Fibroblast of the aortic adventitia (primary cell): ENCODE data around the gene IL36RN. TPM values are rescaled to one million over a fixed set of nuclear protein-coding genes. Genes with fewer than 3 reads are reported as not detected.

Source experiments
- DNase-seq: peaks from one replicate; pipeline ENCODE4 v3.0.0-alpha.2; 2010; ENCODE audit warnings: low read depth
- H3K4me3 ChIP-seq: 2 replicates; pipeline ENCODE4 v1.5.1; 2011; ENCODE audit warnings: low read depth, mild to moderate bottlenecking, control low read depth, low read length, moderate library complexity
- total RNA-seq: library from RNA; depleted of rRNA; stranded (reverse); fragments of >200 nt; gene quantifications from 2 replicates; pipeline ENCODE4 v1.2.3, GENCODE V29; 2012; ENCODE audit warnings: low replicate concordance
- TF ChIP-seq, protein P1 (sequence below): IDR thresholded peaks from 2 replicates; pipeline ENCODE4 v1.5.1; 2011; ENCODE audit warnings: mild to moderate bottlenecking, low read length, control low read depth, inconsistent platforms; ENCODE audit not compliant: insufficient read depth

The IL36RN gene
- not detected in 2 replicates for total RNA-seq

DNA sequence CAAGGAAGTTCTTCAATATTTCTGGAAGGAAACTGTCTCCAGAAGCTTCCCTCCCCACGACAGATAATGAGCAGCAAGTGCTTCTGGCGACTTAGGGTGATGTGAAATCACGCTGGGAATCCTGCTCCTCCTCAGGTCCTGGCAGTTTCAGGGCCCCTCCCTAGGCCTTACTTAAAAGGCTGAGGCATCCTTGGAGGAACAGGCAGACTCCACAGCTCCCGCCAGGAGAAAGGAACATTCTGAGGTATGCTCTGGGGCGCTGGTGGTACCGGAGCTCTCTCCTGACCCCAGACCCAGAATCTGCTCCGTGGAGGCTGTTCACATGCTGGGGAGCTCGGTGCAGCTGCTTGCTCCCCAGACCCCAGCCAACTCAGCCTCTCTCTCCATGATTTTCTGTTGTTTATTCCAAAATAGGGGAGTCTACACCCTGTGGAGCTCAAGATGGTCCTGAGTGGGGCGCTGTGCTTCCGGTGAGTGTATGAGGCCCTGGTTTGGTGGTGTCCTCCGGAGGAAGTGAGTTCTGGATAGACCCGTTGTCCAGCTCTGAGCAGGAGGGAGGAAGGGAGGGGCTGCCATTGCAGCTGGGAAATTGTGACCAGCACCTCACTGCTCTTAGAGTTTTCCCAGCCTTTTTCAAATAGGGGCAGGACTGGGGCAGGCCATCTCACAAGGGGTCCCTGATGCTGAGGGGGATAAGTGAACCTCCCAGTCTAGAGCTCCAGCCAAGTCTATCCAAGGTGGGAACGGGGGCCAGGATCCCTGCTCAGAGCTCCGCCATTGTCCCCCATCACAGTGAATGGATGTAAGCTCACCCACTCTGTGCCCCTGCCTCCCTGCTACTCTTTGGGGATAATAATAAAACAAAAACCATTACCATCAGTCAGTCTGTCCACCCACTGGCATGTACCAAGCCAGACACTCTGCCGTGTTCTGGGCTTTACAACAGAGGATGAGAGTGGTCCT, at the start of gene IL36RN:
Gene IL36RN, plus strand, starts transcription at position 201 of the 963 bp plus-strand sequence. Its CDS starts 241 bp downstream, at position 442.
- TF ChIP-seq, protein P1, sequence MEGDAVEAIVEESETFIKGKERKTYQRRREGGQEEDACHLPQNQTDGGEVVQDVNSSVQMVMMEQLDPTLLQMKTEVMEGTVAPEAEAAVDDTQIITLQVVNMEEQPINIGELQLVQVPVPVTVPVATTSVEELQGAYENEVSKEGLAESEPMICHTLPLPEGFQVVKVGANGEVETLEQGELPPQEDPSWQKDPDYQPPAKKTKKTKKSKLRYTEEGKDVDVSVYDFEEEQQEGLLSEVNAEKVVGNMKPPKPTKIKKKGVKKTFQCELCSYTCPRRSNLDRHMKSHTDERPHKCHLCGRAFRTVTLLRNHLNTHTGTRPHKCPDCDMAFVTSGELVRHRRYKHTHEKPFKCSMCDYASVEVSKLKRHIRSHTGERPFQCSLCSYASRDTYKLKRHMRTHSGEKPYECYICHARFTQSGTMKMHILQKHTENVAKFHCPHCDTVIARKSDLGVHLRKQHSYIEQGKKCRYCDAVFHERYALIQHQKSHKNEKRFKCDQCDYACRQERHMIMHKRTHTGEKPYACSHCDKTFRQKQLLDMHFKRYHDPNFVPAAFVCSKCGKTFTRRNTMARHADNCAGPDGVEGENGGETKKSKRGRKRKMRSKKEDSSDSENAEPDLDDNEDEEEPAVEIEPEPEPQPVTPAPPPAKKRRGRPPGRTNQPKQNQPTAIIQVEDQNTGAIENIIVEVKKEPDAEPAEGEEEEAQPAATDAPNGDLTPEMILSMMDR, result no peak
- no peak within 1 kb of the TSS for H3K4me3 ChIP-seq
- DNase-seq, result no peak

DNA sequence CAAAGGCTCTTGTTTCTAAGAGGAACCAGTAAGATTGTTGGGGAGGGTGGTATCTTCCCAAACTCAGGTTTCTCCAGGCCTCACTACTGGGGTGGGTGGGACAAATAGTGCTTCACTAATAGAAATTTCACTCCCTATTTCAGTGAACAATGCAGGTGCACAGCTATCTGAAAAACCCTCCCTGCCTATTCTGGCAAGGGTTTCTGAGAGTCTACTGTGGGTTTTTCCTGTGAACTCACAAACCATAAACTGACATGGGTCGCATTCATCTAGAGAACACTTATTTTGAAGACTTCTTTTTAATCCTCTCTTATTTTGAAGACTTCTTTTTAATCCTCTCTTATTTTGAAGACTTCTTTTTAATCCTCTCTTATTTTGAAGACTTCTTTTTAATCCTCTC, 49.4 kb upstream of the IL36RN start:
- H3K4me3 ChIP-seq, result no peak overlapping the region
- TF ChIP-seq, protein P1, result no peak
- no peak for DNase-seq

DNA sequence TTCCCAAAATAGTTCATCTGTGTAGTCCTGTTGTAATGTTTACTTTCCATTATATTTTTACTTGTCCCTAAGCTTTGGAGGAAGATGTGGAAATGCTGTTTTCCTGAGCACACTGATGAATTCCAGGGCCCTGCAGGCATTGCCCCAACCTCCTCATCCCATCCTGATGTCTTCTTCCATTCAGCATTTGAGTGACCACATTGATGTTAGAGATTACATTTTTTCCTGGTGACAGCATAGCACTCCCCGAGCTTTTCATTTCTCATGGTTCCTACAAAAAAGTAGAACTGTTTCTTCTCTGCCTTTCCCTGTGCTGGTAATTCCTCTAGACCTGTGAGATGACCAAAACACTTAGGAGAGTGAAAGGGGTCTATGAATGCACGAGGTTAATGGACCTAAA, 48.9 kb upstream of the IL36RN start:
- H3K4me3 ChIP-seq, result no peak overlapping the region
- TF ChIP-seq, protein P1, result no peak
- peak; percentile 58 for DNase-seq

DNA sequence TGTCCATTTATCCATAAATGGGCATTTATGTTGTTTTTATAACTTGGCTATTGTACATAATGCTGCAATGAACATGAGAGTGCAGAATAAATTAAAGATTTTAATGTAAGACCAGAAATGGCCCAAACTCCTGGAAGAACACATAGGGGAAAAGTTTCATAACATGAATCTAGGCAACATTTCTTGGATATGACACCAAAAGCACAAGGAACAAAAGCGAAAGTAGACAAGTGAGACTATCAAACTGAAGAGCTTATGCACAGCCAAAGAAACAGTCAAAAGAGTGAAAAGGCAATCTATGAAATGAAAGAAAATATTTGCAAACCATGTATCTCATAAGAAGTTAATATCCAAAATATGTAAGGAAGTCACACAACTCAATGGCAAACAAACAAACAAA, 47.9 kb upstream of the IL36RN start:
- TF ChIP-seq, protein P1, result no peak
- peak; percentile 7 for DNase-seq
- H3K4me3 ChIP-seq, result no peak overlapping the region

DNA sequence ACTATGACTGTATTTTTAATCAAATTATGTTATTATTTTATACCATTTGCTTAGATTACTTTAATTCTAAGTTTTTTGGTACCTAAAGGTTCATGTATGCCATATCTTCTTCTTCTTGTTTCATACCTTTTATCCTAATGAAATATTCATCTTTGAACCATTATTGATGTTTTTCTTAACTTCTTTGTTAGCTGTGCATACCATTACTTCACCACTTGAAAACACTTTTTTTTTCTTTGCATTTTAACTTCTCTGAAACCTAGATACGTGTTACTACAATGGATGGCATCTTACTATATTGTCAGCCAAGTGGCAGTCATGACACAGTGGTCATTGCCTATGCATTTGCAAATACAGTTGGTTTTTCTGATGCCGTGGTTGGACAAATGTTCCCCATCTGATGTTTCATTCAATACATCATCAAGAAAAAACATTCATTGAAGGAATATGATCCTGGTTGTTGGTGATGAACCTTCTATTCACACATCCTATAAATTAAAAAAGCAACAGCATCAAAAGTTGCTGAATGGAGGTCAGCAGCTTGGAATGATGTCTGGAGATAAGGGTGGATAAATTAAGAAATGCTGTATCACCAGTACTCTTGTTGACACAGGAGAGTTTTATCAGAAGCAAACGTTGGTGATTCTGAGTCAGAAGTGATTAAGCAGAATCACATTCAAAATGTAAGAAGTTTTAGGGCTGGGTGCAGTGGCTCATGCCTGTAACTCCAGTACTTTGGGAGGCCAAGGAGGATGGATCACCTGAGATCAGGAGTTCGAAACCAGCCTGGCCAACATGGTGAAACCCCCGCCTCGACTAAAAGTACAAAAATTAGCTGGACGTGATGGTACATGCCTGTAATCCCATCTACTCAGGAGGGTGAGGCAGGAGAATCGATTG, 46.3 kb upstream of the IL36RN start:
- TF ChIP-seq, protein P1, result no peak
- peak; percentile 82 for DNase-seq
- no peak overlapping the region for H3K4me3 ChIP-seq

DNA sequence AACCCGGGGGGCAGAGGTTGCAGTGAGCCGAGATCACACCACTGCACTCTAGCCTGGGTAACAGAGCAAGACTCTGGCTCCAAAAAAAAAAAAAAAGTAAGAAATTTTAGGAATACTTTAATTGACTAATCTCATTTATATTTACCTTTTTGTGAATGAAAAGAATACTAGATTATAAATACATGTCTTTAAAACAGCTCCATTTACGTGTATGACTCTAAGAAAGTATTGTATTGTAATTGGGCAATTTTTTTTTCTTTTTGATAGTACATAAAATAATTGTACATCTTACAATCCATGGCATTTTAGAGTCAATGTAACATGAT, 45.7 kb upstream of the IL36RN start:
- DNase-seq, result no peak
- no peak overlapping the region for H3K4me3 ChIP-seq
- TF ChIP-seq, protein P1, result no peak
